ENCODE results near the gene RAB35. TPM values are rescaled to one million over a fixed set of nuclear protein-coding genes. Genes with fewer than 3 reads are reported as not detected.

The RAB35 gene
- total and polyA plus RNA-seq, 11 donors = 15.4 to 46.2 (median 26.4) TPM

DNA sequence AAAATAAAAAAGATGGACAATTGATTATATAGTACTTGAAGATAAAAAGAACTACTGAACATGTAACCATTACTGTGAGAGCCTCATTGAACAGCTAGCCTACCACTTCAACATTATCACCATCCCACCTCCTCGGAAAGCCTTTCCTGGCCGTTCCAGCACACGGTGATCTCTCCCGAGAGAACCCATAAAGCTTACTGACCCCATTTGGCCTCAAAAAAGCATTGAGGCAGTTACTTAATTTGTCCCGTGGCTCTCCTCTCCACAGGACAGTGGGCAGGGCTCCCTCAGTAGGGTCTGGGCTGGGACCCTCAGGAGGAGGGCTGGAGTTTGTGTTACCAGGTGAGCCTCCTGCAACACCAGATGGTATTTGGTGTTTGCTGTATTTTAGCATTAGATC is 55.8 kb downstream of the RAB35 start:
- 53 to 77% (median 66%) methylated on average over 5 of the region's 5 CpGs for WGBS, 4 donors
- intact Hi-C loops (cut with DNase I) = no loop called here
- no peak overlapping the region for H3K4me3 ChIP-seq

DNA sequence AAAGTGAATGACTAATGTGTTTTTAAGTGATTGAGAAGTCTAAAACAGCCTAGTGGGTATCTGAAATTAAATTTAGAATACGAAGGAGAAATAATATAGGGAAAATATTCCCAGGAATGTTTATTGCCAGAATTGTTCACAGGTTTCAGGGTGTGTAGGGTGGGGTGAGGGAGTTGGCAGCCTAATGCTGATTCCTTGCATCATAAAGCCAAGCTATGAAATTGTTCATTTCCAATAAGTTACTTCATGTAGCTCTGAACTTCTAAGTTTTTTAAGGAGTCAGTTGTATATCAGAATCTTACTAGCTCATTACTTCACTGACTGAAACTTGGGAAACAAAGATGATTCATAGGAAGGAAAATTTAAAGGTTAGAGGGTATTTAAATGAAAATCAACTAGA is 56.4 kb downstream of the RAB35 start:
- Histone ChIP-seq H3K36me3 (no peaks in the 10 kb centered on the region), H3K27me3 (peaks cover 0 to 26% (median 5%) of the 10 kb centered on the region in 9 donors), H3K9me3 (no peaks in the 10 kb centered on the region), H3K27ac (no peak overlapping the region), H3K4me3 (no peak overlapping the region), H3K4me1 (peaks cover 0 to 8% (median 0%) of the 10 kb centered on the region in 12 donors)
- intact Hi-C loops (cut with DNase I) = no loop called here
- ATAC-seq (no peak), DNase-seq (no peak)
- TF ChIP-seq, protein P1, sequence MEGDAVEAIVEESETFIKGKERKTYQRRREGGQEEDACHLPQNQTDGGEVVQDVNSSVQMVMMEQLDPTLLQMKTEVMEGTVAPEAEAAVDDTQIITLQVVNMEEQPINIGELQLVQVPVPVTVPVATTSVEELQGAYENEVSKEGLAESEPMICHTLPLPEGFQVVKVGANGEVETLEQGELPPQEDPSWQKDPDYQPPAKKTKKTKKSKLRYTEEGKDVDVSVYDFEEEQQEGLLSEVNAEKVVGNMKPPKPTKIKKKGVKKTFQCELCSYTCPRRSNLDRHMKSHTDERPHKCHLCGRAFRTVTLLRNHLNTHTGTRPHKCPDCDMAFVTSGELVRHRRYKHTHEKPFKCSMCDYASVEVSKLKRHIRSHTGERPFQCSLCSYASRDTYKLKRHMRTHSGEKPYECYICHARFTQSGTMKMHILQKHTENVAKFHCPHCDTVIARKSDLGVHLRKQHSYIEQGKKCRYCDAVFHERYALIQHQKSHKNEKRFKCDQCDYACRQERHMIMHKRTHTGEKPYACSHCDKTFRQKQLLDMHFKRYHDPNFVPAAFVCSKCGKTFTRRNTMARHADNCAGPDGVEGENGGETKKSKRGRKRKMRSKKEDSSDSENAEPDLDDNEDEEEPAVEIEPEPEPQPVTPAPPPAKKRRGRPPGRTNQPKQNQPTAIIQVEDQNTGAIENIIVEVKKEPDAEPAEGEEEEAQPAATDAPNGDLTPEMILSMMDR (IDR thresholded peaks at IDR 0.05) = no peak
- WGBS, 4 donors = 83 to 93% (median 89%) methylated on average over 1 of the region's 1 CpG

More for the DNA sequence above, 55.8 kb downstream of the RAB35 start:
- DNase-seq (no peak), ATAC-seq (no peak)
- Histone ChIP-seq H3K9me3 (no peaks in the 10 kb centered on the region), H3K4me1 (peaks cover 0 to 9% (median 0%) of the 10 kb centered on the region in 12 donors), H3K27ac (no peak overlapping the region), H3K27me3 (peaks cover 0 to 26% (median 5%) of the 10 kb centered on the region in 9 donors), H3K36me3 (no peaks in the 10 kb centered on the region)
- TF ChIP-seq, protein P1 (IDR thresholded peaks at IDR 0.05) = no peak
- no peak for TF ChIP-seq POLR2A (IDR thresholded peaks at IDR 0.05)

GRCh38 chr12:120056739-120057138 is 59.8 kb downstream of the RAB35 start:
- Histone ChIP-seq H3K36me3 (no peaks in the 10 kb centered on the region), H3K9me3 (no peaks in the 10 kb centered on the region), H3K27ac (no peak overlapping the region), H3K4me3 (no peak overlapping the region), H3K27me3 (peaks cover 0 to 18% (median 0%) of the 10 kb centered on the region in 9 donors), H3K4me1 (no peaks in the 10 kb centered on the region)
- intact Hi-C loops (cut with DNase I) = no loop called here
- 45 to 73% (median 58%) methylated on average over 5 of the region's 5 CpGs for WGBS, 4 donors
- ATAC-seq = no peak
- DNase-seq = no peak
- TF ChIP-seq, protein P1 (IDR thresholded peaks at IDR 0.05) = no peak
- no peak for TF ChIP-seq POLR2A (IDR thresholded peaks at IDR 0.05)

DNA sequence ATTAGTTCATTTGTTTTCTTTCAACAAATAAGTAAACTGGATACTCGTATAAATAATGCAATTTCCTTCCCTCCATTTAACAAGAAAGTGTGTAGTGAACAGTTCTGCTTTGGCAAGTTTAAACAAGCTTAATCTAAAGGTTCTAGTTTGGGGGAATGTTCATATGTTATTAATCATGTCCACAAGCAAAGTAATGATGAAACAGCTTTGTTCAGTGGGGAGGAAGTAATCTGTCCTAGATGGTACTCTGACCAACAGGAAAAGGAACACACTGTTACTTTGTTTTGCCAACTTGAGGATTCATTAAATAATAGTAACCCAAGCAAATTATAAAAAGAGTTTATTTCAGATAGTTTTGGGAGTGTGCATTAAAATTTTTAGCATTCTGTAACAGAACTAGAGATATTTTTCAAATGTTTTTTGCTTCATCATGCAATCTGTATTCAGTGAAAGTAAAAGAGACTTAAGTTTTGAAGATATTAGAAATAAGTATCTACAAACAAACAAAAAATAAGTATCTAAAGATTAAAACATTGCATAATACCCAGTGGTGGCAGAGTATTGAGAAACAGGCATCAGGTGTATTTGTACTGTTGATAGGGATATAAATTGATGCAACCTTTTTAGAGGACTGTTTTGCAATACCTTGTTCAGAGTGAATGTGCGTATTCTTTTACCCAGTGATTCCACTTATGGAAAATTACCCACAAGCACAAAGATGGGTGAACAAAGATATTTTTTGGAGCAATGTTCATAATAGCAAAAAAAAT is 61.1 kb downstream of the RAB35 start:
- Histone ChIP-seq H3K4me1 (no peaks in the 10 kb centered on the region), H3K27ac (no peak overlapping the region), H3K9me3 (peaks cover 0 to 3% (median 0%) of the 10 kb centered on the region in 12 donors), H3K36me3 (no peaks in the 10 kb centered on the region), H3K27me3 (peaks cover 0 to 11% (median 0%) of the 10 kb centered on the region in 9 donors), H3K4me3 (no peak overlapping the region)
- ATAC-seq = no peak
- 80 to 84% (median 82%) methylated on average over 2 of the region's 2 CpGs for WGBS, 4 donors
- DNase-seq = no peak
- TF ChIP-seq, protein P1 (IDR thresholded peaks at IDR 0.05) = no peak
- no peak for TF ChIP-seq POLR2A (IDR thresholded peaks at IDR 0.05)
- intact Hi-C loops (cut with DNase I) = no loop called here
